H1 (cell line): ENCODE measurements around the gene ICAM2. TPM values are rescaled to one million over a fixed set of nuclear protein-coding genes. Genes with fewer than 3 reads are reported as not detected.
A peak's percentile ranks its signal among the peaks of the same experiment; 100 is the strongest.

Experiments
- CTCF ChIA-PET: fragments of 300-600 bp; sonication (Branson Sonifier 250); formaldehyde crosslinking; loops from one replicate; lab custom pipeline; 2021; ENCODE audit not compliant: partially characterized antibody; lab: Charles Lee
- POLR2A ChIA-PET: fragments of 300-600 bp; sonication (Branson Sonifier 250); formaldehyde crosslinking; loops from one replicate; lab custom pipeline; 2021; ENCODE audit warnings: inconsistent platforms; ENCODE audit not compliant: partially characterized antibody; lab: Charles Lee
- DNase-seq, 2 experiments: peaks; one replicate each; pipeline versions ENCODE4 v3.0.0 to v3.0.0-alpha.2; 2010 to 2022; ENCODE audit warnings: low spot score in 2 of 2, low read depth in 1 of 2, mixed read lengths in 1 of 2
- FAIRE-seq: peaks from 2 replicates; lab custom pipeline; 2011; peaks lifted over from hg19 to GRCh38; lab: Jason Lieb, UNC
- H2AFZ ChIP-seq: 2 replicates; pipeline ENCODE4 v1.8.1; 2012; ENCODE audit warnings: low read length, inconsistent platforms
- H2AK5ac ChIP-seq: 2 replicates; pipeline ENCODE4 v1.6.1; 2013; ENCODE audit warnings: low read depth, low read length
- H2BK120ac ChIP-seq: replicated peaks from 2 replicates; pipeline ENCODE3; 2013; ENCODE audit warnings: low read depth, low read length, inconsistent platforms
- H2BK12ac ChIP-seq: 2 replicates; pipeline ENCODE4 v1.6.1; 2013; ENCODE audit warnings: low read depth, low read length
- H2BK15ac ChIP-seq: 2 replicates; pipeline ENCODE4 v1.6.1; 2013; ENCODE audit warnings: low read length
- H2BK20ac ChIP-seq: 2 replicates; pipeline ENCODE4 v1.6.1; 2013; ENCODE audit warnings: low read length
- H2BK5ac ChIP-seq: 2 replicates; pipeline ENCODE4 v1.6.1; 2013; ENCODE audit warnings: low read depth, low read length
- H3K14ac ChIP-seq: 2 replicates; pipeline ENCODE4 v1.6.1; 2013; ENCODE audit warnings: inconsistent platforms; ENCODE audit not compliant: insufficient read length
- H3K18ac ChIP-seq: 2 replicates; pipeline ENCODE4 v1.6.1; 2013; ENCODE audit warnings: low read length; ENCODE audit errors: extremely low read depth
- H3K23ac ChIP-seq: 2 replicates; pipeline ENCODE4 v1.6.1; 2013; ENCODE audit warnings: inconsistent platforms; ENCODE audit not compliant: insufficient read length
- H3K23me2 ChIP-seq: 2 replicates; pipeline ENCODE4 v1.6.1; 2013; ENCODE audit warnings: low read depth, low read length
- H3K27ac ChIP-seq: 2 replicates; pipeline ENCODE4 v1.6.1; 2011; ENCODE audit warnings: low read depth, low read length, inconsistent platforms
- H3K27me3 ChIP-seq, 4 experiments: replicated peaks in 1 of 4; 1 replicate in 1 of 4; 2 replicates in 3 of 4; pipeline versions ENCODE4 v1.6.1 to v1.8.1; 2011 to 2013; ENCODE audit warnings: low read length in 3 of 4, mild to moderate bottlenecking in 3 of 4, inconsistent platforms in 2 of 4, mixed read lengths in 2 of 4, moderate library complexity in 1 of 4; ENCODE audit not compliant: control insufficient read depth in 3 of 4, insufficient read depth in 3 of 4; ENCODE audit errors: extremely low read depth in 1 of 4
- H3K36me3 ChIP-seq, 4 experiments: 2 replicates each; pipeline versions ENCODE4 v1.6.1 to v1.8.1; 2011 to 2013; ENCODE audit warnings: mild to moderate bottlenecking in 4 of 4, low read length in 3 of 4, moderate library complexity in 2 of 4, control low read depth in 1 of 4, inconsistent platforms in 1 of 4; ENCODE audit not compliant: insufficient read depth in 4 of 4, control insufficient read depth in 2 of 4
- H3K4ac ChIP-seq: replicated peaks from 2 replicates; pipeline ENCODE3; 2013; ENCODE audit warnings: low read length, low read depth, mixed read lengths, inconsistent platforms; ENCODE audit not compliant: insufficient read length
- H3K4me1 ChIP-seq, 4 experiments: replicated peaks in 1 of 4; 1 replicate in 1 of 4; 2 replicates in 3 of 4; pipeline versions ENCODE4 v1.6.1 to v1.8.1; 2011 to 2013; ENCODE audit warnings: low read length in 3 of 4, inconsistent platforms in 2 of 4, mixed read lengths in 1 of 4; ENCODE audit not compliant: insufficient read depth in 4 of 4, control insufficient read depth in 3 of 4
- H3K4me2 ChIP-seq, 2 experiments: 2 replicates each; pipeline versions ENCODE4 v1.6.1 to v1.8.1; 2011 to 2013; ENCODE audit warnings: low read depth in 2 of 2, low read length in 2 of 2, control low read depth in 1 of 2, inconsistent platforms in 1 of 2, mild to moderate bottlenecking in 1 of 2; ENCODE audit not compliant: insufficient read depth in 1 of 2
- H3K4me3 ChIP-seq, 4 experiments: fragments of 200-600, 300-600 bp in 1 of 4; sonication (generic), shearing (Covaris generic), sonication (Bioruptor Twin) in 1 of 4; 2 replicates each; pipeline versions ENCODE4 v1.5.1 to v1.8.1; 2011 to 2016; ENCODE audit warnings: low read length in 4 of 4, low read depth in 3 of 4, control low read depth in 2 of 4, inconsistent platforms in 2 of 4, mild to moderate bottlenecking in 2 of 4, mixed read lengths in 1 of 4, moderate library complexity in 1 of 4; ENCODE audit not compliant: insufficient read depth in 2 of 4; ENCODE audit errors: extremely low read depth in 1 of 4
- H3K56ac ChIP-seq: replicated peaks from 2 replicates; pipeline ENCODE3; 2013; ENCODE audit warnings: low read depth, mild to moderate bottlenecking, mixed read lengths, low read length, inconsistent platforms; ENCODE audit not compliant: insufficient read length
- H3K79me1 ChIP-seq: 2 replicates; pipeline ENCODE4 v1.6.1; 2013; ENCODE audit warnings: low read depth, low read length, control low read depth
- H3K79me2 ChIP-seq, 2 experiments: 2 replicates each; pipeline versions ENCODE4 v1.6.1 to v1.8.1; 2012 to 2013; ENCODE audit warnings: low read length in 2 of 2, mild to moderate bottlenecking in 2 of 2, inconsistent platforms in 1 of 2; ENCODE audit not compliant: insufficient read depth in 2 of 2, control insufficient read depth in 1 of 2
- H3K9ac ChIP-seq, 4 experiments: replicated peaks in 1 of 4; 1 replicate in 1 of 4; 2 replicates in 3 of 4; pipeline versions ENCODE4 v1.6.1 to v1.8.1; 2011 to 2013; ENCODE audit warnings: low read depth in 3 of 4, low read length in 3 of 4, control low read depth in 2 of 4, mild to moderate bottlenecking in 2 of 4, moderate library complexity in 2 of 4, inconsistent platforms in 1 of 4; ENCODE audit errors: extremely low read depth in 1 of 4
- H3K9me3 ChIP-seq, 2 experiments: 2 replicates each; pipeline versions ENCODE4 v1.6.1 to v1.8.1; 2012 to 2013; ENCODE audit warnings: mild to moderate bottlenecking in 2 of 2, moderate library complexity in 2 of 2, control low read depth in 1 of 2, inconsistent platforms in 1 of 2, low read depth in 1 of 2, low read length in 1 of 2, mixed read lengths in 1 of 2; ENCODE audit not compliant: insufficient read depth in 2 of 2
- H4K20me1 ChIP-seq, 2 experiments: replicated peaks in 1 of 2; 2 replicates each; pipeline versions ENCODE3 to v1.8.1; 2011 to 2013; ENCODE audit warnings: inconsistent platforms in 2 of 2, low read length in 2 of 2, mild to moderate bottlenecking in 1 of 2; ENCODE audit not compliant: insufficient read depth in 2 of 2, control insufficient read depth in 1 of 2
- H4K5ac ChIP-seq: 2 replicates; pipeline ENCODE4 v1.6.1; 2013; ENCODE audit warnings: low read length, low read depth, mixed read lengths, inconsistent platforms; ENCODE audit not compliant: insufficient read length
- H4K8ac ChIP-seq: 2 replicates; pipeline ENCODE4 v1.8.0; 2013; ENCODE audit warnings: mild to moderate bottlenecking, moderate library complexity, low read length, inconsistent platforms; ENCODE audit not compliant: insufficient read depth; ENCODE audit errors: extremely low read depth
- H4K91ac ChIP-seq: replicated peaks from 2 replicates; pipeline ENCODE3; 2013; ENCODE audit warnings: low read length, mixed read lengths, inconsistent platforms; ENCODE audit not compliant: insufficient read length
- BCL11A ChIP-seq, 2 experiments: IDR thresholded peaks; one replicate each; pipeline ENCODE4 v1.6.1; 2011; ENCODE audit warnings: low read depth in 2 of 2, low read length in 2 of 2, mild to moderate bottlenecking in 2 of 2
- SUZ12 ChIP-seq: fragments of 200-600 bp; sonication (generic); IDR thresholded peaks from 2 replicates; pipeline ENCODE4 v1.6.1; 2012; ENCODE audit warnings: mild to moderate bottlenecking, inconsistent platforms, low read length, moderate library complexity, mixed read lengths
- WGBS, 2 experiments: shearing (Covaris generic) in 1 of 2; methylation state at CpG; one replicate each; pipeline versions ENCODE4 v1.1.6 to v1.1.7; 2013 to 2015; ENCODE audit warnings: low lambda C conversion rate in 2 of 2, mixed read lengths in 2 of 2, inconsistent platforms in 1 of 2, low coverage in 1 of 2, missing lambda C conversion rate in 1 of 2; ENCODE audit not compliant: insufficient replicate concordance in 2 of 2, insufficient coverage in 1 of 2, insufficient read length in 1 of 2; ENCODE audit errors: extremely low coverage in 1 of 2, missing lambda C conversion rate in 1 of 2; 5-methylcytosine and 5-hydroxymethylcytosine counted together
- polyA plus RNA-seq, 7 experiments: library from polyadenylated mRNA; depleted of rRNA in 3 of 7; stranded (reverse) in 5 of 7; unstranded in 2 of 7; fragments of >200 nt in 5 of 7; fragments of 200-250 nt in 2 of 7; gene quantifications; 1 replicate in 5 of 7; 2 replicates in 1 of 7; 4 replicates in 1 of 7; pipeline versions ENCODE4 v1.2.1 to v1.2.3, GENCODE V29; 2011 to 2013; ENCODE audit warnings: missing spikeins in 2 of 7, mixed read lengths in 2 of 7
- total RNA-seq: library from RNA; stranded (reverse); fragmentation: NEBNext Ultra II Directional; extraction: Animal tissue kit (Norgen Biotek cat#: 25700); gene quantifications from 2 replicates; pipeline ENCODE4 v1.2.1, GENCODE V29; 2021

ICAM2 gene
- total and polyA plus RNA-seq, 2 of the 8 experiments (the other 6 are each of a cell fraction or from before 2014, with no cell fraction given), result 0.45 to 0.63 TPM

DNA sequence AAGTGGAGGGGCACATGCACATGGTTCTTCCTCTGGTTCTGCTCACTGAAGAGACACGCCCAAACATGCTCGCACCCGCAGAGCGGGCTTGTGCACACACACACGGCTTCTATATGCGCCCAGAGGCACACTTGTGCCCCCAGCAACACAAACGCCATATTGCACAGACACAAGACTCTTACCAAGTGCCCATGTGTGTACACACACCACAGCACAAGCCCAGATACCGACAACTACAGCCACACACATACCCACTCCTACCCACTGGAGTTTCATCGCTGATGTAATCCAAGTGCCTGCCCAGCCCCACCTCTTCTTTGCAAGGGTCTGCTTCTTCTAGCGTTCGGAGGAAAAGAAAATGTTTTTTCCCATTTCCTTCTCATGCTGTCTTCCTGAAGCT lies 28.8 kb downstream of the ICAM2 start:
- Histone ChIP-seq H2BK15ac (no peak overlapping the region), H2BK20ac (no peak overlapping the region), H3K18ac (no peak overlapping the region; the same call in 1 of the 2 replicates), H3K27me3 (peaks cover 0 to 5% (median 0%) of the 10 kb centered on the region in 4 experiments; a peak in 3 of 7 replicates), H3K23me2 (no peaks in the 10 kb centered on the region; the same call in 1 of the 2 replicates), H2BK5ac (no peak overlapping the region), H3K4me3 (no peak overlapping the region), H4K91ac (no peak overlapping the region), H3K9me3 (no peaks in the 10 kb centered on the region), H4K8ac (no peak overlapping the region), H3K4me2 (no peak overlapping the region), H3K56ac (no peak overlapping the region), H3K4ac (no peak overlapping the region), H3K36me3 (no peaks in the 10 kb centered on the region), H3K4me1 (peaks cover 0 to 18% (median 11%) of the 10 kb centered on the region in 4 experiments; a peak in 6 of 7 replicates), H3K79me2 (no peaks in the 10 kb centered on the region), H4K5ac (no peak overlapping the region), H2BK12ac (peak overlapping the region; percentile 75; the same call in 1 of the 2 replicates), H2AFZ (no peak overlapping the region), H3K14ac (no peak overlapping the region), H3K23ac (no peak overlapping the region), H3K27ac (no peak overlapping the region), H3K9ac (no peak overlapping the region), H4K20me1 (no peaks in the 10 kb centered on the region), H2AK5ac (no peak overlapping the region), H3K79me1 (no peaks in the 10 kb centered on the region), H2BK120ac (peak overlapping the region; percentile 33)
- CTCF ChIA-PET, result interaction anchor here (1.0 to 6.5 kb wide), 9 partner anchors 9 to 80 kb away, joined by 3 to 67 read pairs (median 4); partner anchors contain the start of gene GH1
- TF ChIP-seq SUZ12 (no peak), BCL11A (IDR thresholded peaks at IDR 0.05; ENCODE audit: low read depth in 2 of 2, low read length in 2 of 2) (no peak)
- FAIRE-seq, result no peak
- POLR2A ChIA-PET, result interaction anchor here (0.9 kb wide), 1 partner anchor 22 kb away, joined by 4 read pairs; no protein-coding TSS in a partner anchor
- DNase-seq, result no peak
- WGBS, 2 experiments, result 82% methylated on average over 11 of the region's 11 CpGs; no CpG with 5 or more reads in 1 of the 2 experiments
